B cell (primary cell): ENCODE measurements around the gene CDKAL1. TPM values are rescaled to one million over a fixed set of nuclear protein-coding genes. Genes with fewer than 3 reads are reported as not detected.

Experiments used
- ATAC-seq: fragments of 200-7000 bp; cut with Tn5 transposase; one replicate; pipeline ENCODE4 v1.10.0; 2021; ENCODE audit warnings: low read depth, mild to moderate bottlenecking, moderate number of reproducible peaks, moderate library complexity
- CTCF ChIA-PET: fragments of 350-600 bp; sonication (Branson Sonifier 250); formaldehyde crosslinking; loops from one replicate; lab custom pipeline; 2021; ENCODE audit warnings: antibody characterized with exemption, inconsistent platforms; lab: Charles Lee
- POLR2A ChIA-PET: fragments of 350-600 bp; sonication (Branson Sonifier 250); formaldehyde crosslinking; loops from one replicate; lab custom pipeline; 2021; ENCODE audit warnings: antibody characterized with exemption; lab: Charles Lee
- DNase-seq: peaks from one replicate; pipeline ENCODE4 v3.0.0; 2013
- H2AFZ ChIP-seq: 2 replicates; pipeline ENCODE4 v1.6.1; 2012; ENCODE audit warnings: mild to moderate bottlenecking, low read depth, low read length; ENCODE audit not compliant: insufficient read depth, poor library complexity, severe bottlenecking
- H3K27ac ChIP-seq, 2 donors: 1 replicate in 1 of 2; 2 replicates in 1 of 2; pipeline ENCODE4 v1.5.1; 2012 to 2013; ENCODE audit warnings: low read length in 2 of 2, mild to moderate bottlenecking in 2 of 2, moderate library complexity in 1 of 2
- H3K27me3 ChIP-seq, 4 experiments: fragments of 200-600 bp in 1 of 4; sonication (generic) in 1 of 4; replicated peaks in 1 of 4; 1 replicate in 2 of 4; 2 replicates in 2 of 4; pipeline versions ENCODE4 v1.6.1 to v1.7.0; 2013 to 2016; ENCODE audit warnings: low read length in 3 of 4, mild to moderate bottlenecking in 2 of 4, mixed read lengths in 1 of 4, moderate library complexity in 1 of 4; ENCODE audit not compliant: insufficient read depth in 4 of 4, control insufficient read depth in 3 of 4; ENCODE audit errors: control extremely low read depth in 1 of 4
- H3K36me3 ChIP-seq, 2 experiments: replicated peaks in 1 of 2; 1 replicate in 1 of 2; 2 replicates in 1 of 2; pipeline versions ENCODE4 v1.6.1 to v1.7.1; 2013; ENCODE audit warnings: low read length in 1 of 2; ENCODE audit not compliant: insufficient read depth in 2 of 2, control insufficient read depth in 1 of 2; ENCODE audit errors: control extremely low read depth in 1 of 2, extremely low read depth in 1 of 2
- H3K4me1 ChIP-seq, 2 donors: fragments of 200-600 bp in 1 of 2; sonication (generic) in 1 of 2; 1 replicate in 1 of 2; 2 replicates in 1 of 2; pipeline versions ENCODE4 v1.5.1 to v1.6.1; 2013 to 2017; ENCODE audit warnings: low read length in 2 of 2; ENCODE audit not compliant: control insufficient read depth in 2 of 2, insufficient read depth in 2 of 2
- H3K4me2 ChIP-seq: replicated peaks from 2 replicates; pipeline ENCODE3; 2012; ENCODE audit warnings: mild to moderate bottlenecking, low read depth, low read length; ENCODE audit not compliant: poor library complexity, severe bottlenecking
- H3K4me3 ChIP-seq, 5 experiments: fragments of 200-600 bp in 1 of 5; sonication (generic) in 1 of 5; 1 replicate in 3 of 5; 2 replicates in 2 of 5; pipeline versions ENCODE4 v1.5.1 to v1.7.0; 2011 to 2016; ENCODE audit warnings: low read length in 4 of 5, mild to moderate bottlenecking in 4 of 5, low read depth in 2 of 5, control low read depth in 1 of 5, moderate library complexity in 1 of 5; ENCODE audit not compliant: insufficient read depth in 1 of 5; ENCODE audit errors: control extremely low read depth in 1 of 5, extremely low read depth in 1 of 5
- H3K79me2 ChIP-seq: fragments of 200-600 bp; sonication (generic); one replicate; pipeline ENCODE4 v1.6.0; 2016; ENCODE audit warnings: low read length; ENCODE audit not compliant: control insufficient read depth, insufficient read depth
- H3K9ac ChIP-seq: fragments of 200-600 bp; sonication (generic); 2 replicates; pipeline ENCODE4 v1.6.1; 2017; ENCODE audit warnings: mild to moderate bottlenecking, low read length, moderate library complexity
- H3K9me3 ChIP-seq, 3 donors: one replicate each; pipeline versions ENCODE4 v1.6.1 to v1.7.1; 2013; ENCODE audit warnings: low read length in 2 of 3; ENCODE audit not compliant: control insufficient read depth in 2 of 3, insufficient read depth in 1 of 3; ENCODE audit errors: control extremely low read depth in 1 of 3
- H4K20me1 ChIP-seq: 2 replicates; pipeline ENCODE4 v1.6.0; 2012; ENCODE audit warnings: mild to moderate bottlenecking, low read length; ENCODE audit not compliant: insufficient read depth, control insufficient read depth, poor library complexity, severe bottlenecking
- H3K27ac Mint-ChIP-seq: one replicate; pipeline ENCODE4 v1.8.0; 2021; ENCODE audit warnings: mixed read lengths
- H3K27me3 Mint-ChIP-seq: one replicate; pipeline ENCODE4 v1.8.0; 2021; ENCODE audit warnings: mixed read lengths
- H3K4me1 Mint-ChIP-seq: one replicate; pipeline ENCODE4 v1.8.0; 2021; ENCODE audit warnings: mixed read lengths
- H3K4me3 Mint-ChIP-seq: one replicate; pipeline ENCODE4 v1.8.0; 2021; ENCODE audit warnings: mixed read lengths
- H3K9me3 Mint-ChIP-seq: one replicate; pipeline ENCODE4 v1.8.0; 2022; ENCODE audit warnings: mixed read lengths; ENCODE audit not compliant: insufficient read depth
- EZH2 ChIP-seq: IDR thresholded peaks from 2 replicates; pipeline ENCODE4 v1.6.1; 2012; ENCODE audit warnings: borderline replicate concordance, low read depth, mild to moderate bottlenecking, moderate library complexity, low read length; ENCODE audit not compliant: insufficient read depth, poor library complexity, severe bottlenecking
- WGBS: methylation state at CpG from one replicate; pipeline ENCODE4 v1.1.5; 2013; ENCODE audit warnings: missing lambda C conversion rate; ENCODE audit not compliant: insufficient coverage; 5-methylcytosine and 5-hydroxymethylcytosine counted together
- intact Hi-C: fragments of 100-400 bp; cut with micrococcal nuclease; formaldehyde crosslinking; loops from one replicate; pipeline ENCODE4 v1.10.0; 2022
- polyA plus RNA-seq: library from polyadenylated mRNA; depleted of rRNA; stranded (reverse); fragments of >200 nt; gene quantifications from 2 replicates; pipeline ENCODE4 v1.2.3, GENCODE V29; 2012
- total RNA-seq, 2 donors: library from RNA; stranded (reverse); fragments of 120-200 nt in 1 of 2; gene quantifications; 1 replicate in 1 of 2; 2 replicates in 1 of 2; pipeline versions ENCODE4 v1.2.3 to v1.2.4, GENCODE V29; 2013 to 2022
- TF ChIP-seq, protein P1 (sequence below): fragments of 200-600 bp; IDR thresholded peaks from one replicate; pipeline ENCODE4 v1.8.0; 2022; ENCODE audit warnings: antibody characterized with exemption, mild to moderate bottlenecking

The CDKAL1 gene
- total and polyA plus RNA-seq, 2 donors (not counting 1 experiment from before 2014, with no cell fraction given): 6.1 to 33.3 TPM

- intact Hi-C loops: no loop called here
- H3K27ac Mint-ChIP-seq: no peak overlapping the region
Observed at GRCh38 chr6:20722455-20722854, 188.2 kb downstream of the CDKAL1 start.

DNA sequence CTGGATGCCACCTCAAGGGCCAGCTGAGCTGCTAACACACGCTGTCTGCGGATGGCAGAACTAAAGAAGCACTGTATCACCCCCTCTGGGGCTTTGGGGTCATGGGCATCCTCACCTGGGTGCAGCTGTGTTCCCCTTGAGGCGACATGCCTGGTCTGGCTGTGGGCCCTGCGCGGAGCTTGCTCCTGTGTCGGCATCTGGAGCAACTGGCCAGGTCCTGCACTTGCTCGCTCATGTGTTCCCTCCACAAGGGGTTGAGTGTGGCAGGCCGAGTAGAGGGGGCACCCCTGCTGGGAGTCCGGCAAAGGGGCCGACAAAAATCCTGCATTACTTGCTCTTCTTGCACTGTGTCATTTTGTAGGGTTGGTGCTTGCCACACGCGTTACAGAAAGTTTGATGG, 189.0 kb downstream of the CDKAL1 start:
- intact Hi-C loops: no loop called here
- DNase-seq (no peak), ATAC-seq (no peak)
- Histone ChIP-seq H3K79me2 (peaks cover 9% of the 10 kb centered on the region), H3K4me3 (no peak overlapping the region), H3K27ac (no peak overlapping the region), H3K9me3 (no peaks in the 10 kb centered on the region), H2AFZ (no peak overlapping the region), H4K20me1 (no peaks in the 10 kb centered on the region), H3K4me1 (no peaks in the 10 kb centered on the region), H3K9ac (no peak overlapping the region), H3K36me3 (peaks cover 0 to 1% of the 10 kb centered on the region in 2 experiments), H3K27me3 (no peaks in the 10 kb centered on the region), H3K4me2 (no peak overlapping the region)
- 96% methylated on average over 10 of the region's 12 CpGs for WGBS
- Mint-ChIP-seq H3K27ac (no peak overlapping the region), H3K4me1 (peaks cover 16% of the 10 kb centered on the region), H3K27me3 (no peaks in the 10 kb centered on the region), H3K9me3 (no peaks in the 10 kb centered on the region), H3K4me3 (no peak overlapping the region)
- POLR2A ChIA-PET: no interaction called here
- CTCF ChIA-PET: no interaction called here
- TF ChIP-seq, protein P1, sequence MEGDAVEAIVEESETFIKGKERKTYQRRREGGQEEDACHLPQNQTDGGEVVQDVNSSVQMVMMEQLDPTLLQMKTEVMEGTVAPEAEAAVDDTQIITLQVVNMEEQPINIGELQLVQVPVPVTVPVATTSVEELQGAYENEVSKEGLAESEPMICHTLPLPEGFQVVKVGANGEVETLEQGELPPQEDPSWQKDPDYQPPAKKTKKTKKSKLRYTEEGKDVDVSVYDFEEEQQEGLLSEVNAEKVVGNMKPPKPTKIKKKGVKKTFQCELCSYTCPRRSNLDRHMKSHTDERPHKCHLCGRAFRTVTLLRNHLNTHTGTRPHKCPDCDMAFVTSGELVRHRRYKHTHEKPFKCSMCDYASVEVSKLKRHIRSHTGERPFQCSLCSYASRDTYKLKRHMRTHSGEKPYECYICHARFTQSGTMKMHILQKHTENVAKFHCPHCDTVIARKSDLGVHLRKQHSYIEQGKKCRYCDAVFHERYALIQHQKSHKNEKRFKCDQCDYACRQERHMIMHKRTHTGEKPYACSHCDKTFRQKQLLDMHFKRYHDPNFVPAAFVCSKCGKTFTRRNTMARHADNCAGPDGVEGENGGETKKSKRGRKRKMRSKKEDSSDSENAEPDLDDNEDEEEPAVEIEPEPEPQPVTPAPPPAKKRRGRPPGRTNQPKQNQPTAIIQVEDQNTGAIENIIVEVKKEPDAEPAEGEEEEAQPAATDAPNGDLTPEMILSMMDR: no peak
- no peak for TF ChIP-seq EZH2

More at GRCh38 chr6:20722455-20722854, 188.2 kb downstream of the CDKAL1 start:
- Histone ChIP-seq H2AFZ (no peak overlapping the region), H3K4me2 (no peak overlapping the region), H4K20me1 (no peaks in the 10 kb centered on the region), H3K9me3 (no peaks in the 10 kb centered on the region), H3K4me1 (peaks cover 0 to 4% of the 10 kb centered on the region in 2 donors), H3K79me2 (peaks cover 8% of the 10 kb centered on the region), H3K36me3 (peaks cover 0 to 1% of the 10 kb centered on the region in 2 experiments), H3K9ac (no peak overlapping the region), H3K27me3 (no peaks in the 10 kb centered on the region), H3K4me3 (no peak overlapping the region), H3K27ac (no peak overlapping the region)
- Mint-ChIP-seq H3K4me3 (no peak overlapping the region), H3K27me3 (no peaks in the 10 kb centered on the region), H3K9me3 (no peaks in the 10 kb centered on the region), H3K4me1 (peaks cover 20% of the 10 kb centered on the region)
- WGBS: 86% methylated on average over 1 of the region's 2 CpGs
- ChIA-PET POLR2A (no interaction called here), CTCF (no interaction called here)
- DNase-seq: no peak
- no peak for ATAC-seq
- TF ChIP-seq, protein P1: no peak
- TF ChIP-seq EZH2: no peak
